Frontal cortex (tissue), 4 donors: Measurements from ENCODE around the gene PCSK5. TPM values are rescaled to one million over a fixed set of nuclear protein-coding genes. Genes with fewer than 3 reads are reported as not detected.

Experiments used
- DNase-seq, 2 donors: peaks; one replicate each; pipeline ENCODE4 v3.0.0; 2012; ENCODE audit warnings: low spot score in 2 of 2
- FAIRE-seq: peaks from 2 replicates; lab custom pipeline; 2012; peaks lifted over from hg19 to GRCh38; lab: Jason Lieb, UNC
- total RNA-seq: library from RNA; depleted of rRNA; stranded (reverse); fragments of >200 nt; gene quantifications from one replicate; pipeline ENCODE4 v1.2.3, GENCODE V29; 2014
- donor health status: control.
- donor health status: control.
- donor health status: control.

Gene PCSK5
- total RNA-seq, 1 donor from 2014 or later = 15.5 TPM

GRCh38 chr9:76107482-76107881 lies 217.0 kb downstream of the PCSK5 start:
- FAIRE-seq = no peak
- DNase-seq = peak in 1 of 2 donors; percentile 2

GRCh38 chr9:76109953-76110352 lies 219.5 kb downstream of the PCSK5 start:
- no peak for DNase-seq
- no peak for FAIRE-seq

GRCh38 chr9:76112151-76112550 lies 221.7 kb downstream of the PCSK5 start:
- DNase-seq = no peak
- FAIRE-seq = no peak

- FAIRE-seq = no peak
- no peak for DNase-seq
Measured at GRCh38 chr9:76114144-76114543, 223.7 kb downstream of the PCSK5 start.

- FAIRE-seq (no peak), DNase-seq (no peak)
Measured at GRCh38 chr9:76115396-76115795, 224.9 kb downstream of the PCSK5 start.

- FAIRE-seq (no peak), DNase-seq (no peak)
Measured at GRCh38 chr9:76115982-76116646, 225.6 kb downstream of the PCSK5 start.

GRCh38 chr9:76116913-76117312 lies 226.4 kb downstream of the PCSK5 start:
- no peak for DNase-seq
- no peak for FAIRE-seq

- FAIRE-seq = no peak
- no peak for DNase-seq
Measured at GRCh38 chr9:76127637-76128036, 237.2 kb downstream of the PCSK5 start.

- no peak for FAIRE-seq
- DNase-seq = no peak
Measured at GRCh38 chr9:76135902-76136301, 245.4 kb downstream of the PCSK5 start.

GRCh38 chr9:76136986-76137385 lies 246.5 kb downstream of the PCSK5 start:
- DNase-seq (no peak), FAIRE-seq (no peak)

- no peak for FAIRE-seq
- no peak for DNase-seq
Measured at GRCh38 chr9:76137931-76138330, 247.5 kb downstream of the PCSK5 start.

- DNase-seq (no peak), FAIRE-seq (no peak)
Measured at GRCh38 chr9:76138360-76138759, 247.9 kb downstream of the PCSK5 start.

- DNase-seq = no peak
- no peak for FAIRE-seq
Measured at GRCh38 chr9:76143834-76144233, 253.4 kb downstream of the PCSK5 start.

GRCh38 chr9:76150013-76150412 lies 259.5 kb downstream of the PCSK5 start:
- FAIRE-seq (no peak), DNase-seq (no peak)

GRCh38 chr9:76151267-76151666 lies 260.8 kb downstream of the PCSK5 start:
- FAIRE-seq = no peak

GRCh38 chr9:76153339-76153738 lies 262.9 kb downstream of the PCSK5 start:
- FAIRE-seq (no peak), DNase-seq (no peak)

More at GRCh38 chr9:76151267-76151666, 260.8 kb downstream of the PCSK5 start:
- no peak for DNase-seq

- FAIRE-seq = no peak
- no peak for DNase-seq
Measured at GRCh38 chr9:76153902-76154629, 263.6 kb downstream of the PCSK5 start.

- FAIRE-seq (no peak), DNase-seq (no peak)
Measured at GRCh38 chr9:76155361-76155760, 264.9 kb downstream of the PCSK5 start.

GRCh38 chr9:76158713-76159112 lies 268.2 kb downstream of the PCSK5 start:
- FAIRE-seq (no peak), DNase-seq (no peak)

GRCh38 chr9:76159293-76159926 lies 268.9 kb downstream of the PCSK5 start:
- FAIRE-seq (no peak), DNase-seq (no peak)

GRCh38 chr9:76161106-76161505 lies 270.6 kb downstream of the PCSK5 start:
- FAIRE-seq = no peak

More at GRCh38 chr9:76161106-76161505, 270.6 kb downstream of the PCSK5 start:
- DNase-seq = no peak
